ENCODE results near the gene PPA1. TPM values are rescaled to one million over a fixed set of nuclear protein-coding genes. Genes with fewer than 3 reads are reported as not detected.
"Not testable (repeated sequence)": the region's sequence is repeated elsewhere in the genome, so short reads cannot be mapped to it uniquely, and the experiment has no call there.

The PPA1 gene
- total RNA-seq, 1 experiment from 2014 or later = 351 TPM

- CTCF ChIA-PET = no interaction called here
- intact Hi-C loops (cut with micrococcal nuclease; ENCODE audit: unreplicated experiment) = no loop called here
- no peak for DNase-seq (ENCODE audit: low spot score)
- BruUV-seq (replicated peaks) = no TSS peak
- no peak overlapping the region for H3K4me3 ChIP-seq (ENCODE audit: low read depth, low read length, poor library complexity, severe bottlenecking)
- no peaks in the 10 kb centered on the region for H3K27me3 ChIP-seq (replicated peaks; ENCODE audit: insufficient read depth, low read depth, low read length, poor library complexity)
- peaks cover 12% of the 10 kb centered on the region for H3K4me1 ChIP-seq (ENCODE audit: insufficient read depth, low read length, poor library complexity, severe bottlenecking)
- H3K36me3 ChIP-seq (ENCODE audit: insufficient read depth, low read length, poor library complexity, severe bottlenecking) = no peaks in the 10 kb centered on the region
- POLR2A ChIA-PET (ENCODE audit: low non-redundant PET) = no interaction called here
- H3K27ac ChIP-seq (ENCODE audit: low read depth, low read length, poor library complexity, severe bottlenecking) = no peak overlapping the region
- no peak for TF ChIP-seq EZH2 (IDR thresholded peaks at IDR 0.05; ENCODE audit: borderline replicate concordance, low read depth, low read length, poor library complexity, severe bottlenecking)
- TF ChIP-seq, protein P1, sequence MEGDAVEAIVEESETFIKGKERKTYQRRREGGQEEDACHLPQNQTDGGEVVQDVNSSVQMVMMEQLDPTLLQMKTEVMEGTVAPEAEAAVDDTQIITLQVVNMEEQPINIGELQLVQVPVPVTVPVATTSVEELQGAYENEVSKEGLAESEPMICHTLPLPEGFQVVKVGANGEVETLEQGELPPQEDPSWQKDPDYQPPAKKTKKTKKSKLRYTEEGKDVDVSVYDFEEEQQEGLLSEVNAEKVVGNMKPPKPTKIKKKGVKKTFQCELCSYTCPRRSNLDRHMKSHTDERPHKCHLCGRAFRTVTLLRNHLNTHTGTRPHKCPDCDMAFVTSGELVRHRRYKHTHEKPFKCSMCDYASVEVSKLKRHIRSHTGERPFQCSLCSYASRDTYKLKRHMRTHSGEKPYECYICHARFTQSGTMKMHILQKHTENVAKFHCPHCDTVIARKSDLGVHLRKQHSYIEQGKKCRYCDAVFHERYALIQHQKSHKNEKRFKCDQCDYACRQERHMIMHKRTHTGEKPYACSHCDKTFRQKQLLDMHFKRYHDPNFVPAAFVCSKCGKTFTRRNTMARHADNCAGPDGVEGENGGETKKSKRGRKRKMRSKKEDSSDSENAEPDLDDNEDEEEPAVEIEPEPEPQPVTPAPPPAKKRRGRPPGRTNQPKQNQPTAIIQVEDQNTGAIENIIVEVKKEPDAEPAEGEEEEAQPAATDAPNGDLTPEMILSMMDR (conservative IDR thresholded peaks at IDR 0.05; ENCODE audit: low read depth, low read length) = no peak
- H3K9me3 ChIP-seq (ENCODE audit: low read depth, low read length, poor library complexity, severe bottlenecking) = no peaks in the 10 kb centered on the region
Measured at GRCh38 chr10:70186571-70186970, 46.7 kb downstream of the PPA1 start.

- H3K36me3 ChIP-seq (ENCODE audit: insufficient read depth, low read length, poor library complexity, severe bottlenecking) = no peaks in the 10 kb centered on the region
- H3K9me3 ChIP-seq (ENCODE audit: low read depth, low read length, poor library complexity, severe bottlenecking) = no peaks in the 10 kb centered on the region
- no peaks in the 10 kb centered on the region for H3K27me3 ChIP-seq (replicated peaks; ENCODE audit: insufficient read depth, low read depth, low read length, poor library complexity)
- DNase-seq (ENCODE audit: low spot score) = no peak
- TF ChIP-seq EZH2 (IDR thresholded peaks at IDR 0.05; ENCODE audit: borderline replicate concordance, low read depth, low read length, poor library complexity, severe bottlenecking) = no peak
- TF ChIP-seq, protein P1 (conservative IDR thresholded peaks at IDR 0.05; ENCODE audit: low read depth, low read length) = no peak
- intact Hi-C loops (cut with micrococcal nuclease; ENCODE audit: unreplicated experiment) = no loop called here
- no peak overlapping the region for H3K27ac ChIP-seq (ENCODE audit: low read depth, low read length, poor library complexity, severe bottlenecking)
- POLR2A ChIA-PET (ENCODE audit: low non-redundant PET) = interaction anchor here (0.7 kb wide), 1 partner anchor 15 kb away, joined by 4 read pairs; no protein-coding TSS in a partner anchor
- H3K4me1 ChIP-seq (ENCODE audit: insufficient read depth, low read length, poor library complexity, severe bottlenecking) = peaks cover 8% of the 10 kb centered on the region
- no peak overlapping the region for H3K4me3 ChIP-seq (ENCODE audit: low read depth, low read length, poor library complexity, severe bottlenecking)
- CTCF ChIA-PET = no interaction called here
- BruUV-seq (replicated peaks) = no TSS peak
Measured at GRCh38 chr10:70186090-70186489, 47.1 kb downstream of the PPA1 start.

DNA sequence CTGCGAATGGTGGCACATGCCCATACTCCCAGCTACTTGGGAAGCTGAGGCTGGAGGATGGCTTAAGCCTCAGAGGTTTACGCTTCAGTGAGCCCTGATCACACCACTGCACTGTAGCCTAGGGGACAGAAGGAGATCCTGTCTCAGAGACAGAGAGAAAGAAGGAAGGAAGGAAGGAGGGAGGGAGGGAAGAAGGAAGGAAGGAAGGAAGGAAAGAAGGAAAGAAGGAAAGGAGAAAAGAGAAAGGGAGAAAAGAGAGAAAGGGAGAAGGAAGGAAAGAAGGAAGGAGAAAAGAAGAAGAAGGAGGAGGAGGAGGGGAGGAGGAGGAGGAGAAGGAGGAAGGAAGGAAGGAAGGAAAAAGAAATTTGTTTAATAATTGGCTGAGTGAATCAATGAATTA lies 49.9 kb downstream of the PPA1 start:
- no peak overlapping the region for H3K27ac ChIP-seq (ENCODE audit: low read depth, low read length, poor library complexity, severe bottlenecking)
- POLR2A ChIA-PET (ENCODE audit: low non-redundant PET) = no interaction called here

DNA sequence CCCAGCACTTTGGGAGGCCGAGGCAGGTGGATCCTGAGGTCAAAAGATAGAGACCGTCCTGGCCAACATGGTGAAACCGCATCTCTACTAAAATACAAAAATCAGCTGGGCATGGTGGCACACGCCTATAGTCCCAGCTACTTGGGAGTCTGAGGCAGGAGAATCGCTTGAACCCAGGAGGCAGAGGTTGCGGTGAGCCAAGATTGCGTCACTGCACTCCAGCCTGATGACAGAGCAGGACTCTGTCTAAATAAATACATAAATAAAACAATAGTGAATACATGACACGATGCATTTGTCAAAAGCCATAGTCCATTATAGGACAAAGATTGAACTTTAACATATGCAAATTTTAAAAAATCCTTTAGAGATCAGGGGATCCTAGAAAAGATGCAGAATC lies 54.0 kb downstream of the PPA1 start:
- H3K27me3 ChIP-seq (replicated peaks; ENCODE audit: insufficient read depth, low read depth, low read length, poor library complexity); H3K36me3 ChIP-seq (ENCODE audit: insufficient read depth, low read length, poor library complexity, severe bottlenecking); H3K27ac ChIP-seq (ENCODE audit: low read depth, low read length, poor library complexity, severe bottlenecking); DNase-seq (ENCODE audit: low spot score); CTCF ChIA-PET; BruUV-seq (replicated peaks); H3K4me1 ChIP-seq (ENCODE audit: insufficient read depth, low read length, poor library complexity, severe bottlenecking); POLR2A ChIA-PET (ENCODE audit: low non-redundant PET); H3K9me3 ChIP-seq (ENCODE audit: low read depth, low read length, poor library complexity, severe bottlenecking); H3K4me3 ChIP-seq (ENCODE audit: low read depth, low read length, poor library complexity, severe bottlenecking); intact Hi-C loops (cut with micrococcal nuclease; ENCODE audit: unreplicated experiment): not testable (repeated sequence)

More for the DNA sequence above, 49.9 kb downstream of the PPA1 start:
- TF ChIP-seq, protein P1 (conservative IDR thresholded peaks at IDR 0.05; ENCODE audit: low read depth, low read length) = no peak
- no peak for TF ChIP-seq EZH2 (IDR thresholded peaks at IDR 0.05; ENCODE audit: borderline replicate concordance, low read depth, low read length, poor library complexity, severe bottlenecking)
- CTCF ChIA-PET = no interaction called here
- intact Hi-C loops (cut with micrococcal nuclease; ENCODE audit: unreplicated experiment) = no loop called here
- Histone ChIP-seq H3K36me3 (ENCODE audit: insufficient read depth, low read length, poor library complexity, severe bottlenecking) (no peaks in the 10 kb centered on the region), H3K9me3 (ENCODE audit: low read depth, low read length, poor library complexity, severe bottlenecking) (peaks cover 5% of the 10 kb centered on the region), H3K4me3 (ENCODE audit: low read depth, low read length, poor library complexity, severe bottlenecking) (no peak overlapping the region), H3K27me3 (replicated peaks; ENCODE audit: insufficient read depth, low read depth, low read length, poor library complexity) (no peaks in the 10 kb centered on the region), H3K4me1 (ENCODE audit: insufficient read depth, low read length, poor library complexity, severe bottlenecking) (no peaks in the 10 kb centered on the region)
- no TSS peak for BruUV-seq (replicated peaks)
- no peak for DNase-seq (ENCODE audit: low spot score)

Measured in A673 (cell line).